ENCODE results near the gene C12orf76.

C12orf76 gene

DNA sequence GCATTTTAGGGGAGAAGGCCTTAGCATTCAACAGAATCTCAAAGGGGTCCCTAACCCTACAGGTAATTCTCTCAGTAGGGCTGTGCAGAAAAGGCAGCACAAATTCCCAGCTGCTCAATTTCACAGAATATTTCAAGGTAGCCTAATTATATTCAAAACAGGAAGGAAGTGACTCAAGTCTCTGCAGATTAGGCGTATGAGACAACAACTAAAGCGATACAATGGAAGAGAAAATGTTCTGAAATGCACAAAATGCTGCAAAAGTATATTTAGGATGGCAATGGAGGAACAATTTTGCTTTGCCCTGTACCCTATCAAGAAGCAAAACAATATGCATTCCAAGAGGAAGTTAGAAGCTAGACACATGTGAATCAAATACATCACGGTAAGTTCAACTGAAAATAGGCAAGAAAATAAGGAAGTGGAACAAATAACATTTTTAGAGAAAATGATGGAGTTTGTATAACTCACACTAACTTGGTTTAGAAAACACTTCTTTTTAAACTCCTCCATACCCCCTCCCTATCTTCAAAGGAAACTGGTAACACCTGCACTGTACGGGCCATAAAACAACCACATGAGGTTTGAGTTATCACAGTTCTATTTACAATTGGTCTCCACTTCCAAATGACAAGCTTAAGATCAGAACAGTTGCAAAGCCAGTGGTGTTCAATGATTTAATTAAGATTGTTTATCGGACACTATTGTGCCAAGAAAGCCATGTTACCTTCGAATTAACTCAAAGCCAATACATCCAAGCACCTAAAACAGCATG lies 53.7 kb downstream of the C12orf76 start:
- Histone ChIP-seq H3K36me3 (ENCODE audit: control insufficient read depth in 2 of 2, insufficient read depth in 1 of 2, low read length in 2 of 2) (peaks cover 4 to 22% of the 10 kb centered on the region in 2 experiments), H3K4me1 (ENCODE audit: control insufficient read depth, insufficient read depth, low read length) (no peaks in the 10 kb centered on the region), H3K4me3 (ENCODE audit: low read depth, low read length) (peak overlapping the region; percentile 98), H3K27ac (ENCODE audit: extremely low read depth, low read depth, low read length) (no peak overlapping the region), H3K9me3 (ENCODE audit: control insufficient read depth, insufficient read depth, low read depth, low read length) (no peaks in the 10 kb centered on the region)
- TF ChIP-seq, protein P1, sequence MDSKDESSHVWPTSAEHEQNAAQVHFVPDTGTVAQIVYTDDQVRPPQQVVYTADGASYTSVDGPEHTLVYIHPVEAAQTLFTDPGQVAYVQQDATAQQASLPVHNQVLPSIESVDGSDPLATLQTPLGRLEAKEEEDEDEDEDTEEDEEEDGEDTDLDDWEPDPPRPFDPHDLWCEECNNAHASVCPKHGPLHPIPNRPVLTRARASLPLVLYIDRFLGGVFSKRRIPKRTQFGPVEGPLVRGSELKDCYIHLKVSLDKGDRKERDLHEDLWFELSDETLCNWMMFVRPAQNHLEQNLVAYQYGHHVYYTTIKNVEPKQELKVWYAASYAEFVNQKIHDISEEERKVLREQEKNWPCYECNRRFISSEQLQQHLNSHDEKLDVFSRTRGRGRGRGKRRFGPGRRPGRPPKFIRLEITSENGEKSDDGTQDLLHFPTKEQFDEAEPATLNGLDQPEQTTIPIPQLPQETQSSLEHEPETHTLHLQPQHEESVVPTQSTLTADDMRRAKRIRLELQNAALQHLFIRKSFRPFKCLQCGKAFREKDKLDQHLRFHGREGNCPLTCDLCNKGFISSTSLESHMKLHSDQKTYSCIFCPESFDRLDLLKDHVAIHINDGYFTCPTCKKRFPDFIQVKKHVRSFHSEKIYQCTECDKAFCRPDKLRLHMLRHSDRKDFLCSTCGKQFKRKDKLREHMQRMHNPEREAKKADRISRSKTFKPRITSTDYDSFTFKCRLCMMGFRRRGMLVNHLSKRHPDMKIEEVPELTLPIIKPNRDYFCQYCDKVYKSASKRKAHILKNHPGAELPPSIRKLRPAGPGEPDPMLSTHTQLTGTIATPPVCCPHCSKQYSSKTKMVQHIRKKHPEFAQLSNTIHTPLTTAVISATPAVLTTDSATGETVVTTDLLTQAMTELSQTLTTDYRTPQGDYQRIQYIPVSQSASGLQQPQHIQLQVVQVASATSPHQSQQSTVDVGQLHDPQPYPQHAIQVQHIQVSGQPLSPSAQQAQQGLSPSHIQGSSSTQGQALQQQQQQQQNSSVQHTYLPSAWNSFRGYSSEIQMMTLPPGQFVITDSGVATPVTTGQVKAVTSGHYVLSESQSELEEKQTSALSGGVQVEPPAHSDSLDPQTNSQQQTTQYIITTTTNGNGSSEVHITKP (tag by site-specific recombination; IDR thresholded peaks at IDR 0.05) = 0 out of 2 replicates have a peak, but pooled peaks have one; percentile 10
- TF ChIP-seq ZNF629 (tag by site-specific recombination; IDR thresholded peaks at IDR 0.05) = 0 out of 2 replicates have a peak, but pooled peaks have one; percentile 3
- TF ChIP-seq, protein P2, sequence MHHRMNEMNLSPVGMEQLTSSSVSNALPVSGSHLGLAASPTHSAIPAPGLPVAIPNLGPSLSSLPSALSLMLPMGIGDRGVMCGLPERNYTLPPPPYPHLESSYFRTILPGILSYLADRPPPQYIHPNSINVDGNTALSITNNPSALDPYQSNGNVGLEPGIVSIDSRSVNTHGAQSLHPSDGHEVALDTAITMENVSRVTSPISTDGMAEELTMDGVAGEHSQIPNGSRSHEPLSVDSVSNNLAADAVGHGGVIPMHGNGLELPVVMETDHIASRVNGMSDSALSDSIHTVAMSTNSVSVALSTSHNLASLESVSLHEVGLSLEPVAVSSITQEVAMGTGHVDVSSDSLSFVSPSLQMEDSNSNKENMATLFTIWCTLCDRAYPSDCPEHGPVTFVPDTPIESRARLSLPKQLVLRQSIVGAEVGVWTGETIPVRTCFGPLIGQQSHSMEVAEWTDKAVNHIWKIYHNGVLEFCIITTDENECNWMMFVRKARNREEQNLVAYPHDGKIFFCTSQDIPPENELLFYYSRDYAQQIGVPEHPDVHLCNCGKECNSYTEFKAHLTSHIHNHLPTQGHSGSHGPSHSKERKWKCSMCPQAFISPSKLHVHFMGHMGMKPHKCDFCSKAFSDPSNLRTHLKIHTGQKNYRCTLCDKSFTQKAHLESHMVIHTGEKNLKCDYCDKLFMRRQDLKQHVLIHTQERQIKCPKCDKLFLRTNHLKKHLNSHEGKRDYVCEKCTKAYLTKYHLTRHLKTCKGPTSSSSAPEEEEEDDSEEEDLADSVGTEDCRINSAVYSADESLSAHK (tag by site-specific recombination; IDR thresholded peaks at IDR 0.05) = no peak
- TF ChIP-seq ZNF416 (tag by site-specific recombination; IDR thresholded peaks at IDR 0.05) = no peak
- no peak for TF ChIP-seq ZFP41 (tag by site-specific recombination; IDR thresholded peaks at IDR 0.05; ENCODE audit: borderline replicate concordance)
- TF ChIP-seq PRDM1 (tag by site-specific recombination; IDR thresholded peaks at IDR 0.05) = no peak
- ChIA-PET POLR2A (no interaction called here), CTCF (interaction anchor here (0.6 kb wide), 1 partner anchor 385 kb away, joined by 3 read pairs; no protein-coding TSS in a partner anchor)

GRCh38 chr12:109993091-109993490 lies 55.2 kb downstream of the C12orf76 start:
- no peak overlapping the region for H3K27ac ChIP-seq (ENCODE audit: extremely low read depth, low read depth, low read length)
- no peaks in the 10 kb centered on the region for H3K4me1 ChIP-seq (ENCODE audit: control insufficient read depth, insufficient read depth, low read length)
- H3K36me3 ChIP-seq (ENCODE audit: control insufficient read depth in 2 of 2, insufficient read depth in 1 of 2, low read length in 2 of 2) = peaks cover 11 to 36% of the 10 kb centered on the region in 2 experiments
- ChIA-PET POLR2A (no interaction called here), CTCF (interaction anchor here (0.7 to 0.8 kb wide), 2 partner anchors 26 to 293 kb away, joined by 3 to 4 read pairs; no protein-coding TSS in a partner anchor)
- TF ChIP-seq ZIC2 (tag by site-specific recombination; IDR thresholded peaks at IDR 0.05) (no peak), IKZF3 (tag by site-specific recombination; IDR thresholded peaks at IDR 0.05) (no peak), ZNF18 (tag by site-specific recombination; IDR thresholded peaks at IDR 0.05) (no peak), ZSCAN30 (tag by site-specific recombination; IDR thresholded peaks at IDR 0.05) (no peak), ZNF558 (tag by site-specific recombination; IDR thresholded peaks at IDR 0.05) (no peak), ZFP37 (tag by site-specific recombination; IDR thresholded peaks at IDR 0.05) (no peak)
- H3K4me3 ChIP-seq (ENCODE audit: low read depth, low read length) = no peak overlapping the region
- no peaks in the 10 kb centered on the region for H3K9me3 ChIP-seq (ENCODE audit: control insufficient read depth, insufficient read depth, low read depth, low read length)

GRCh38 chr12:109991586-109991985 lies 56.7 kb downstream of the C12orf76 start:
- CTCF ChIA-PET = interaction anchor here (0.7 kb wide), 1 partner anchor 38 kb away, joined by 3 read pairs; no protein-coding TSS in a partner anchor
- Histone ChIP-seq H3K4me1 (ENCODE audit: control insufficient read depth, insufficient read depth, low read length) (no peaks in the 10 kb centered on the region), H3K9me3 (ENCODE audit: control insufficient read depth, insufficient read depth, low read depth, low read length) (no peaks in the 10 kb centered on the region), H3K4me3 (ENCODE audit: low read depth, low read length) (no peak overlapping the region), H3K36me3 (ENCODE audit: control insufficient read depth in 2 of 2, insufficient read depth in 1 of 2, low read length in 2 of 2) (peaks cover 13 to 47% of the 10 kb centered on the region in 2 experiments), H3K27ac (ENCODE audit: extremely low read depth, low read depth, low read length) (no peak overlapping the region)
- POLR2A ChIA-PET = interaction anchor here (0.7 kb wide), 1 partner anchor 91 kb away, joined by 8 read pairs; the partner anchor contains the start of gene TCHP
- TF ChIP-seq ZNF549 (tag by site-specific recombination; IDR thresholded peaks at IDR 0.05) (no peak), ZNF394 (tag by site-specific recombination; IDR thresholded peaks at IDR 0.05; ENCODE audit: borderline replicate concordance) (no peak), ZNF138 (tag by site-specific recombination; IDR thresholded peaks at IDR 0.05; ENCODE audit: borderline replicate concordance) (no peak), ELK4 (IDR thresholded peaks at IDR 0.05; ENCODE audit: borderline replicate concordance, low read depth, low read length) (no peak), KLF16 (tag by site-specific recombination; IDR thresholded peaks at IDR 0.05) (no peak), ZNF530 (tag by site-specific recombination; IDR thresholded peaks at IDR 0.05; ENCODE audit: low read depth) (no peak), ZNF114 (tag by site-specific recombination; IDR thresholded peaks at IDR 0.05) (no peak), SCRT1 (tag by site-specific recombination; IDR thresholded peaks at IDR 0.05; ENCODE audit: borderline replicate concordance) (no peak)
